Gastrocnemius medialis (tissue), 4 donors: ENCODE data around the gene TNS3. TPM values are rescaled to one million over a fixed set of nuclear protein-coding genes. Genes with fewer than 3 reads are reported as not detected.

Source experiments
- ATAC-seq, 2 donors: fragments of 150-250 bp; one replicate each; pipeline ENCODE4 v1.9.1; 2016
- DNase-seq, 2 donors: peaks; one replicate each; pipeline ENCODE4 v3.0.0-alpha.2; 2019
- H3K27ac ChIP-seq, 4 donors: fragments of 200-600 bp; sonication (generic); 1 replicate in 1 of 4; 2 replicates in 3 of 4; pipeline ENCODE4 v1.5.1; 2016 to 2018; ENCODE audit warnings: mild to moderate bottlenecking in 2 of 4, moderate library complexity in 1 of 4
- H3K27me3 ChIP-seq, 3 donors: fragments of 200-600 bp; sonication (generic) in 2 of 3; 1 replicate in 1 of 3; 2 replicates in 2 of 3; pipeline versions ENCODE4 v1.5.1 to v1.6.0; 2016 to 2019; ENCODE audit warnings: mild to moderate bottlenecking in 1 of 3, moderate library complexity in 1 of 3
- H3K36me3 ChIP-seq, 2 donors: fragments of 200-600 bp; sonication (generic) in 1 of 2; one replicate each; pipeline ENCODE4 v1.5.1; 2017 to 2018
- H3K4me1 ChIP-seq, 2 donors: fragments of 200-600 bp; sonication (generic) in 1 of 2; one replicate each; pipeline ENCODE4 v1.5.1; 2016 to 2017; ENCODE audit warnings: mild to moderate bottlenecking in 2 of 2
- H3K4me3 ChIP-seq, 4 donors: fragments of 200-600 bp; sonication (generic) in 3 of 4; 1 replicate in 1 of 4; 2 replicates in 3 of 4; pipeline ENCODE4 v1.5.1; 2016 to 2019; ENCODE audit warnings: mild to moderate bottlenecking in 2 of 4
- H3K9me3 ChIP-seq, 3 donors: fragments of 200-600 bp; sonication (generic) in 2 of 3; 1 replicate in 1 of 3; 2 replicates in 2 of 3; pipeline ENCODE4 v1.5.1; 2016 to 2019
- POLR2A ChIP-seq, 2 donors: fragments of 450-650 bp; IDR thresholded peaks; one replicate each; pipeline ENCODE4 v1.6.1; 2017; ENCODE audit warnings: antibody characterized with exemption in 2 of 2, mild to moderate bottlenecking in 2 of 2, moderate library complexity in 2 of 2
- in situ Hi-C, 4 donors: fragments of 200-750 bp; cut with MboI; loops; one replicate each; pipeline versions ENCODE4 v1.15.0 to v1.8.0; 2017; ENCODE audit warnings: low sequenced_read_pairs in 4 of 4
- intact Hi-C: fragments of 100-400 bp; cut with DNase I; formaldehyde crosslinking; loops from one replicate; pipeline ENCODE4 v1.15.1; 2023; ENCODE audit warnings: low total_unique reads
- total RNA-seq, 4 donors: library from RNA; depleted of rRNA; stranded (reverse); fragments of >200 nt; gene quantifications; one replicate each; pipeline versions ENCODE4 v1.1.0 to v1.2.3, GENCODE V29; 2016
- TF ChIP-seq, protein P1 (sequence below), 5 experiments: fragments of 450-650 bp in 3 of 5; fragments of 200-600 bp in 2 of 5; sonication (generic) in 2 of 5; IDR thresholded peaks in 4 of 5; conservative IDR thresholded peaks in 1 of 5; 1 replicate in 4 of 5; 2 replicates in 1 of 5; pipeline ENCODE4 v1.5.1; 2016 to 2019; ENCODE audit warnings: antibody characterized with exemption in 5 of 5, mild to moderate bottlenecking in 3 of 5, moderate library complexity in 3 of 5

Gene TNS3
- total RNA-seq, 4 donors from 2014 or later, result 39.4 to 64.3 (median 50.5) TPM

DNA sequence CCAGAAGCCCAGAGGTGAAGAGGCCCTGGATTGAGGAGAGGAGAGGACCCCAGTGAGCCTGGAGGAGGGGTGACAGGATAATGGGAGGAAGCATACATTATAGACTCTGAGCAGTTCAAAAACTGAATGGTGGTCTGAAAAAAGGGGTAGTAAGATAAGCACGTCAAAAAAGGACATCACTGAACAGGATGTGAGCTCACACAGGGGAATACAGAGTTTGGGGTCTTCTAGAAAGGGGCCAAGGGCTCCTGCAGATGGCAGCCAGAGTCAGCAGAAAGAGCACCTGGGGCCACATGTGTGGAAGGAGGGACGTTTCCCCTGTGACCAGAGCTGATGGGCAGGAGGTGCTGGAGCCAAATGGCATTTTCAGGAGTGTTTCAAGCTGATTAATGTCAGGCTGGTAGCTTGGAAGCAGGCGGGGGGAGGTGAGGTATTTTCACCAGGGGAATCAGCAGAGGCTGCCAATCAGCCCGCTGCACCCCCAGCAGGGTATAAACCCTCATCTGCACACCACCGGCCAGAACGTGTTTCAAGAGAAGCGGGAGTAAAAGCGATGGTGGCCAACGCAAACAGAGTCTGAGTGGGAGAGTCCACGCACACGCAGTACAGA, 85.8 kb downstream of the TNS3 start:
- no peak for TF ChIP-seq POLR2A (IDR thresholded peaks at IDR 0.05)
- TF ChIP-seq, protein P1, sequence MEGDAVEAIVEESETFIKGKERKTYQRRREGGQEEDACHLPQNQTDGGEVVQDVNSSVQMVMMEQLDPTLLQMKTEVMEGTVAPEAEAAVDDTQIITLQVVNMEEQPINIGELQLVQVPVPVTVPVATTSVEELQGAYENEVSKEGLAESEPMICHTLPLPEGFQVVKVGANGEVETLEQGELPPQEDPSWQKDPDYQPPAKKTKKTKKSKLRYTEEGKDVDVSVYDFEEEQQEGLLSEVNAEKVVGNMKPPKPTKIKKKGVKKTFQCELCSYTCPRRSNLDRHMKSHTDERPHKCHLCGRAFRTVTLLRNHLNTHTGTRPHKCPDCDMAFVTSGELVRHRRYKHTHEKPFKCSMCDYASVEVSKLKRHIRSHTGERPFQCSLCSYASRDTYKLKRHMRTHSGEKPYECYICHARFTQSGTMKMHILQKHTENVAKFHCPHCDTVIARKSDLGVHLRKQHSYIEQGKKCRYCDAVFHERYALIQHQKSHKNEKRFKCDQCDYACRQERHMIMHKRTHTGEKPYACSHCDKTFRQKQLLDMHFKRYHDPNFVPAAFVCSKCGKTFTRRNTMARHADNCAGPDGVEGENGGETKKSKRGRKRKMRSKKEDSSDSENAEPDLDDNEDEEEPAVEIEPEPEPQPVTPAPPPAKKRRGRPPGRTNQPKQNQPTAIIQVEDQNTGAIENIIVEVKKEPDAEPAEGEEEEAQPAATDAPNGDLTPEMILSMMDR (IDR thresholded peaks at IDR 0.05 in 4 of 5, conservative IDR thresholded peaks at IDR 0.05 in 1 of 5), result no peak
- H3K4me3 ChIP-seq, result no peak overlapping the region
- H3K36me3 ChIP-seq, result no peaks in the 10 kb centered on the region
- peaks cover 18 to 24% of the 10 kb centered on the region in 2 donors for H3K4me1 ChIP-seq
- DNase-seq, result no peak
- intact Hi-C loops (no loop called here), in situ Hi-C loops (no loop called here)
- ATAC-seq, result no peak
- H3K27ac ChIP-seq, result no peak overlapping the region
- H3K27me3 ChIP-seq, result no peaks in the 10 kb centered on the region
- H3K9me3 ChIP-seq, result no peaks in the 10 kb centered on the region

DNA sequence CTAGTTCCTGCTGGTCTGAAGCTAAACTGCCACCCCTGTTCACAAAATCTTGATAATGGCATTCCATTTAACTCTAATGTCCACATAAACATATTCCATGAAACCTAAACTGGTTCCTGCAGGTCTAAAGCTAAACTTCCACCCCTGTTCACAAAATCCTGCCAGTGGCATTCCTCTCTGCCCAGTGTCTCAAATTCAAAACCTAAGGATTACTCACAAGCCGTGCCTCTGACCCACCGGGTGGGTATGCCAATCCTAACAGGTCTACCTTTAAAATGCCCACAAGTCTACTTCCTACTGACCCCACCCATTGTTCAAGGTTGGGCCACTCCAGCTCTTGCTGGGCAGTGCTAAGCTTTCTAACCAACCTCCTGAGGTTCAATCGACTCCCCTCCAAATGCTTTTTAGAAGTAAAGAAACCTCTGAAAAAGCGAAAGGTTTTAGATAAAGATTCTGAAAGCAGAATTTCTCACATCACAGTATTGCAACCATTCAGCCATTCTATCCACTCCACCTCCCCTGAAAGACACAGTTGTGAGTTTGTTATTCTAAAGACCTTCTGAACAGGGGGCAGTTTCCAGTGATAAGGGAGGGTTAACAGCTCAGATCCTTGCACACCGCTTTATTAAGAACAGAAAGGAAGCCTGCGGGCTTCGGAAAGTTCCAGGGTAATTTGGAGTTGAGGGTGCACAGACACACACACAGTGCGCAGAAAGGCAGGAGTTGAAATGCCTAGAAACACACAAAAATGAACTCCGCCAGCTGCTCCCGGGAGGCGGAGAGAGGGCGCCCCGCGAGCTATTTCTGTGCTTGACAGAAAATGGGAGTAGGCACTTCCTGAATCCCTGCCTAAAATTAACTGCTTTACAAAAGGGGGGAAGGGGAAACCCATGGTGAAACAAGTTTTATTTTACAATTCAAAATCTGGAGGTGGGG, 87.7 kb downstream of the TNS3 start:
- intact Hi-C loops, result no loop called here
- in situ Hi-C loops, result no loop called here
- no peak for TF ChIP-seq POLR2A (IDR thresholded peaks at IDR 0.05)
- TF ChIP-seq, protein P1 (IDR thresholded peaks at IDR 0.05 in 4 of 5, conservative IDR thresholded peaks at IDR 0.05 in 1 of 5), result no peak
- Histone ChIP-seq H3K9me3 (no peaks in the 10 kb centered on the region), H3K27me3 (no peaks in the 10 kb centered on the region), H3K4me3 (peak overlapping the region in 1 of 4 donors; percentile 16), H3K36me3 (no peaks in the 10 kb centered on the region), H3K27ac (no peak overlapping the region), H3K4me1 (peaks cover 23 to 30% of the 10 kb centered on the region in 2 donors)
- DNase-seq, result no peak
- ATAC-seq, result no peak

DNA sequence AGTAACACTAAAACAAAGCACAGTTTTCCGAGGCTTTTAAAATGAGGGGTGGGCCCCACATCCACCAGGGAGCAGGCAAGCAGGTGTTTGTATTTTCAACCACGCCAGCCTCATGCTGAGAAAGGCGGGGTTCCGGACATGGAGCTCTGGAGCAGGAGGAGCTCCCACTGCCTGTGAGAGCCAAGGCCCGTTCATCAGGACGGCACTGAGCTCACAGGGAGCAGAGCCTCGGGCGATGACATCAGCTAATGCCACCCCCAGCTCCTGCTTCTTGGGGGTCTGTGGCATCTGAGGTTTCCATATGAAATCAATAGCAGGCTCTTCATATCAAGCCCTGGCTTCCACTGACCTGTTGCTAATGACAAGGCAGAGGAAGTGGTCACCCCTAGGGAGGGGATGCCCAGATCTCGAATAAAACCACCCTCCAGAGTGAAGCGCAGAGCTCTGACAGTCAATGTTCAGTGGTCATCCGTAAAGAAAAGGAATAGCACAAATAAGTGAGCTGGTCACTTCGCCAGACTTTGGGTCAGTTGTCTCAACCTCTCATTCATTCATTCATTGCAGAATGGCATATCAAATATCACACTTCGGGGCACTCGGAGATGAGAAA, 89.1 kb downstream of the TNS3 start:
- Histone ChIP-seq H3K9me3 (no peaks in the 10 kb centered on the region), H3K27ac (no peak overlapping the region), H3K4me1 (peaks cover 32 to 37% of the 10 kb centered on the region in 2 donors), H3K36me3 (no peaks in the 10 kb centered on the region), H3K4me3 (no peak overlapping the region), H3K27me3 (no peaks in the 10 kb centered on the region)
- DNase-seq (no peak), ATAC-seq (no peak)
- intact Hi-C loops (no loop called here), in situ Hi-C loops (no loop called here)
- no peak for TF ChIP-seq POLR2A (IDR thresholded peaks at IDR 0.05)
- TF ChIP-seq, protein P1 (IDR thresholded peaks at IDR 0.05 in 4 of 5, conservative IDR thresholded peaks at IDR 0.05 in 1 of 5), result no peak

DNA sequence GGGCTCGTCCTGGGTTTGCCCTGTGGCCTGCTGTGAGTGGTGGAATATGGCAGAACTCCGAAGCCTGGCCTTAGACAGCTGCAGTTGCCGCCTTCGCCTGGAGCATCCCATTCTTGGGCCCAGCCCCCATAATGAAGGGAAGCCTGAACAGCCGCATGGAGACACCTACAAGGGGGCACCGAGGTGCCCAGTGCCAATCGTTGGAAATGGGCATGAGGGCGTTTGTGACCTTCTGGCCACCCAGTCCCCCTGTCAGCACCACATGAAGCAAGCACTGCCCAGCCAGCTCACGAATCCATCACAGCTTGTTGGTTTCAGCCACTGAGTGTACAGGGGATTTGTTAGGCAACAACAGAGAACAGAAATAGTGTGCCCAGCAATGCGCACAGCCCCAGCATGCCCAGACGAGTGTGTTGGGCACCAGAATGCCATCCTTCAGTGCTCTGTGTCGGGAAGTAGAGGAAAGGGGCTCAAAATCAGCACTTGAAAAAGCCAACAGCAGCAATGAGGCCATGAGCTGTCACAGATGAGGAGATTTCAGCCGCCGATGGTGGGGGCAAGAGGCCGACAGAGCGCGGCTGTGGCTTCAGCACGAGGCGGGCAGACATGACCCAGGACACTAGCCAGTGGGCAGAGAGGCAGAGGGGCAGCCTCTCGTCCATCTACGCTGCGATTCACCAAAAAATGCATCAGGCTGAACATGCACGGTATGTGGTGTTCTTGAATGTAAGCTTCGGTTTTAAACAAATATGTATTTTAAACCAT, 91.2 kb downstream of the TNS3 start:
- Histone ChIP-seq H3K36me3 (no peaks in the 10 kb centered on the region), H3K27me3 (no peaks in the 10 kb centered on the region), H3K4me1 (peaks cover 24 to 25% of the 10 kb centered on the region in 2 donors), H3K9me3 (no peaks in the 10 kb centered on the region), H3K27ac (no peak overlapping the region), H3K4me3 (no peak overlapping the region)
- in situ Hi-C loops, result no loop called here
- no peak for ATAC-seq
- TF ChIP-seq, protein P1 (IDR thresholded peaks at IDR 0.05 in 4 of 5, conservative IDR thresholded peaks at IDR 0.05 in 1 of 5), result no peak
- TF ChIP-seq POLR2A (IDR thresholded peaks at IDR 0.05), result no peak
- no peak for DNase-seq
- intact Hi-C loops, result no loop called here
